OCI-LY3 (cell line): ENCODE results near the gene C1GALT1.

Source experiments
- H2AFZ ChIP-seq: fragments of 200-600, 300-600 bp; shearing (Covaris generic); 2 replicates; pipeline ENCODE4 v1.6.0; 2014; ENCODE audit warnings: antibody characterized with exemption, low read depth, low read length
- H3K27ac ChIP-seq: fragments of 200-600, 300-600 bp; sonication (generic); 2 replicates; pipeline ENCODE4 v1.5.1; 2014; ENCODE audit warnings: mild to moderate bottlenecking, low read length, moderate library complexity, mixed read lengths
- H3K27me3 ChIP-seq: fragments of 200-600, 300-600 bp; sonication (generic); 2 replicates; pipeline ENCODE4 v1.6.1; 2014; ENCODE audit warnings: low read depth, low read length, mixed read lengths
- H3K36me3 ChIP-seq: fragments of 200-600, 300-600 bp; sonication (generic); replicated peaks from 2 replicates; pipeline ENCODE3; 2014; ENCODE audit warnings: low read depth, low read length, mixed read lengths
- H3K4me1 ChIP-seq: fragments of 300-600, 200-600 bp; sonication (generic); 2 replicates; pipeline ENCODE4 v1.6.1; 2014; ENCODE audit warnings: low read length, mixed read lengths
- H3K4me2 ChIP-seq: fragments of 200-600, 300-600 bp; sonication (generic); 2 replicates; pipeline ENCODE4 v1.6.1; 2014; ENCODE audit warnings: low read length, mixed read lengths
- H3K4me3 ChIP-seq: fragments of 300-600, 200-600 bp; sonication (generic); 2 replicates; pipeline ENCODE4 v1.5.1; 2014; ENCODE audit warnings: antibody characterized with exemption, mild to moderate bottlenecking, low read length, moderate library complexity
- H3K79me2 ChIP-seq: fragments of 300-600, 200-600 bp; shearing (Covaris generic); 2 replicates; pipeline ENCODE4 v1.6.1; 2014; ENCODE audit warnings: mild to moderate bottlenecking, low read length, mixed read lengths
- H3K9ac ChIP-seq: fragments of 300-600, 200-600 bp; shearing (Covaris generic); 2 replicates; pipeline ENCODE4 v1.6.0; 2014; ENCODE audit warnings: mild to moderate bottlenecking, low read length, moderate library complexity
- H3K9me3 ChIP-seq: fragments of 200-600, 300-600 bp; shearing (Covaris generic); 2 replicates; pipeline ENCODE4 v1.6.1; 2014; ENCODE audit warnings: low read length, mixed read lengths; ENCODE audit not compliant: insufficient read depth
- H4K20me1 ChIP-seq: fragments of 200-600, 300-600 bp; sonication (generic); 2 replicates; pipeline ENCODE4 v1.6.1; 2016; ENCODE audit warnings: low read length, mixed read lengths; ENCODE audit not compliant: insufficient read depth
- CTCF ChIP-seq: fragments of 200-600, 300-600 bp; sonication (generic); IDR thresholded peaks from 2 replicates; pipeline ENCODE4 v1.5.1; 2014; ENCODE audit warnings: antibody characterized with exemption, low read length, low read depth
- EZH2phosphoT487 ChIP-seq: fragments of 200-600 bp; shearing (Covaris generic); IDR thresholded peaks from 2 replicates; pipeline ENCODE4 v1.6.1; 2018; ENCODE audit warnings: antibody characterized with exemption, mixed run types, low read depth

Gene C1GALT1

DNA sequence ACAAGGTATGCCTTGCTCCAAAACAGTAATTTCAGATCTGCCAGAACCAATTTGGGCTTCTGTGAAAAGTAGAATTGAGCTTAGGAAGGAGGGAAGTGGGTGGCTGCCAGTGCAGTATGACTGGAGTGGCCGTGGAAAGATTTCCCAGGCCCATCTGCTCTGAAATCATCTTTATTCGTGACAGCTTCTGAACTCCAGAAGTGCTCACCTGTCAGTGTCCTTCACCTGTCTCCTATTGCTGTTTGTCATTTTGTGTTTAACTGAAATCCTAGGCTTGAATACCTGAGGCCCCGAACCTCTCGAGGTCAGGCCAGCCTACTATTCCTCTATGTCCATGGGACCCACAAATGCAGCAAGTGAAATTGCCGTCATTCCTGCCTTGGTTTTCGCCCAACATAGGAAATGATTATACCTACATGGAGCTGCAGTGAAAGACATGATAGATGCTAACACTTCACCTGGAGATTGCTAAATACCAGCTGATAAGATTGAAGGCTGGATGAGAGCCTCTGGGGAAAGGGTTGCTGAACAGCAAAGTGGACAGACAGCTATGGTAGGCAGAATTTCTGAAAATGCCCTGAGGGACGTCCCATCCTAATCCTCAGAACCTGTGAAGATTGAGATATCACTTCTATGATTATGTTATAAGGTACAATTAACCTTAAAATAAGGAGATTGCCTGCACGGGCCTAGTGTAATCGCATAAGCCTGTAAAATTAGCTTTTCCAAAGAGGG lies 82.1 kb downstream of the C1GALT1 start:
- Histone ChIP-seq H3K4me1 (peaks cover 4% of the 10 kb centered on the region), H2AFZ (no peak overlapping the region), H3K27ac (no peak overlapping the region), H3K79me2 (0 out of 2 replicates have a peak, but pooled peaks cover 4% of the 10 kb centered on the region), H3K27me3 (no peaks in the 10 kb centered on the region), H3K36me3 (peaks cover 17% of the 10 kb centered on the region), H3K4me3 (no peak overlapping the region), H4K20me1 (no peaks in the 10 kb centered on the region), H3K4me2 (no peak overlapping the region), H3K9ac (no peak overlapping the region), H3K9me3 (peaks cover 11% of the 10 kb centered on the region; the same call in 1 of the 2 replicates)
- no peak for TF ChIP-seq EZH2phosphoT487
- no peak for TF ChIP-seq CTCF

GRCh38 chr7:7265081-7266075 lies 83.0 kb downstream of the C1GALT1 start:
- Histone ChIP-seq H3K9ac (no peak overlapping the region), H3K79me2 (no peaks in the 10 kb centered on the region), H3K9me3 (peaks cover 3% of the 10 kb centered on the region; the same call in 1 of the 2 replicates), H2AFZ (no peak overlapping the region), H3K27ac (no peak overlapping the region), H3K27me3 (no peaks in the 10 kb centered on the region), H4K20me1 (no peaks in the 10 kb centered on the region), H3K36me3 (peaks cover 8% of the 10 kb centered on the region), H3K4me1 (no peaks in the 10 kb centered on the region), H3K4me2 (no peak overlapping the region), H3K4me3 (no peak overlapping the region)
- no peak for TF ChIP-seq EZH2phosphoT487
- no peak for TF ChIP-seq CTCF

DNA sequence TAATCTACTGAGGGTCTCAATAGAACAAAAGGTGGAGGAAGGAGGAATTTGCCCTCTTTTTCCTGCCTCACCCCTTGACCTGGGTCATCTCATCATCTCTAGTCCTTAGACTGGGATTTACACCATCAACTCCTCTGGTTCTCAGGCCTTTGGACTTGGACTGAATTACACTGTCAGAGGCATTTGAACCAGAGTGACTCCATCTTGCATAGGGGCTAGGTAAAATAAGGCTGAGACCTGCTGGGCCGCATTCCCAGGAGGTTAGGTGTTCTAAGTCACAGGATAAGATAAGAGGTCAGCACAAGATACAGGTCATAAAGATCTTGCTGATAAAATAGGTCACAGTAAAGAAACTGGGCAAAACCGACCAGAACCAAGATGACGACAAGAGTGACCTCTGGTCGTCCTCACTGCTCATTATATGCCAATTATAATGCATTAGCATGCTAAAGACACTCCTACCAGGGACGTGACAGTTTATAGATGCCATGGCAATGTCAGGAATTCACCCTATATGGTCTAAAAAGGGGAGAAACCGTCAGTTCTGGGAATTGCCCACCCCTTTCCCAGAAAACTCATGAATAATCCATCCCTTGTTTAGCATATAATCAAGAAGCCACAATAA lies 84.0 kb downstream of the C1GALT1 start:
- H3K79me2 ChIP-seq: no peaks in the 10 kb centered on the region

More for the DNA sequence above, 84.0 kb downstream of the C1GALT1 start:
- Histone ChIP-seq H3K9me3 (no peaks in the 10 kb centered on the region), H3K36me3 (peaks cover under 1% of the 10 kb centered on the region), H3K27ac (no peak overlapping the region), H3K4me2 (no peak overlapping the region), H3K4me3 (no peak overlapping the region), H2AFZ (no peak overlapping the region), H3K4me1 (no peaks in the 10 kb centered on the region), H3K9ac (no peak overlapping the region), H4K20me1 (no peaks in the 10 kb centered on the region), H3K27me3 (no peaks in the 10 kb centered on the region)
- TF ChIP-seq EZH2phosphoT487: no peak
- no peak for TF ChIP-seq CTCF
